ENCODE measurements around the gene AOAH. TPM values are rescaled to one million over a fixed set of nuclear protein-coding genes. Genes with fewer than 3 reads are reported as not detected.
"Not testable (repeated sequence)": the region's sequence is repeated elsewhere in the genome, so short reads cannot be mapped to it uniquely, and the experiment has no call there.

The AOAH gene
- total RNA-seq, 2 donors from 2014 or later, result 5.2 to 6.0 TPM

DNA sequence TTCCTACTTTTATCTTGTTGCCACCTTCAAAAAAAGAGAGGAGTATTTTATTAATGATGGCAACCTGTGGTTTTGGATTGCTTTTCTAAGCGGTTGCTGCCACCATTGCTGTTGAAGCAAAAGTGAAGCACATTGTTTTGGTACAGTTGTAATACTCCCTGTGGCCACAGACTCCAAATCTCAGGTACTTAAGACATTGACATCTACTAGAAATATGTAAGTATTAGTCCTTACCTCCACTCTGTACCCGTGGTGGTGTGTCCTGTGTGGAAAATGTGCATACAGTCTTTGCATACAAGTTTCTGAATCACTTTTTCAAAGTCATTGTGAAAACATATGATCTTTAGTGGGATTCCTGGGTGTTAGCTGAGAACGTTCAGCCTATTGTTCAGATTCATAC lies 248.9 kb downstream of the AOAH start:
- ATAC-seq, result peak; percentile 69 to 91
- peaks cover 11 to 13% of the 10 kb centered on the region in 2 donors for H3K36me3 Mint-ChIP-seq
- H3K9me3 Mint-ChIP-seq, result peaks cover 6 to 8% of the 10 kb centered on the region in 2 donors
- H3K27ac Mint-ChIP-seq, result peak overlapping the region in 1 of 2 donors; percentile 33
- peak in 1 of 2 donors; percentile 14 for DNase-seq (ENCODE audit: low spot score in 2 of 2)

DNA sequence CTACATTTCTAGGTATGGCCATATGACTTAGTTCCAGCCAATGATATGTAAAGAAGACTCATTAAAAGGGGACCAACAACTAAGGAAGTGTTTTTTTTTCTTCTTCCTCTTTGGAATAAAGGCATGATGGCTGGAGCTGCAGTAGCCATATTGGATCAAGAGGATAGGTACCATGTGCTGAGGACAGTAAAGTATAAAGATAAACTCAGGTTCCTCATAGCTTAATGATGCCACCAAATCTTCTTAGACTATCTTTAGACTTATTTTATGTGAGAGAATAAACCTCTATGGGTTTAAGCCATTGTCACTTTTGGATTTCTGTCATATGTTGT lies 249.3 kb downstream of the AOAH start:
- ATAC-seq (no peak), DNase-seq (ENCODE audit: low spot score in 2 of 2) (no peak)
- Mint-ChIP-seq H3K9me3 (peaks cover 3 to 4% of the 10 kb centered on the region in 2 donors), H3K36me3 (peaks cover 9 to 10% of the 10 kb centered on the region in 2 donors), H3K27ac (peak overlapping the region in 1 of 2 donors; percentile 33)

GRCh38 chr7:36474283-36475010 lies 249.8 kb downstream of the AOAH start:
- peak; percentile 51 to 84 for ATAC-seq
- peak overlapping the region in 1 of 2 donors; percentile 33 for H3K27ac Mint-ChIP-seq
- DNase-seq (ENCODE audit: low spot score in 2 of 2), result no peak
- no peaks in the 10 kb centered on the region for H3K9me3 Mint-ChIP-seq
- peaks cover 4 to 7% of the 10 kb centered on the region in 2 donors for H3K36me3 Mint-ChIP-seq

GRCh38 chr7:36473454-36474282 lies 250.6 kb downstream of the AOAH start:
- Mint-ChIP-seq H3K9me3 (no peaks in the 10 kb centered on the region), H3K27ac (no peak overlapping the region), H3K36me3 (peaks cover 0 to 5% of the 10 kb centered on the region in 2 donors)
- DNase-seq (ENCODE audit: low spot score in 2 of 2), result peak in 1 of 2 donors; percentile 46
- ATAC-seq, result peak; percentile 20 to 26

- DNase-seq (ENCODE audit: low spot score in 2 of 2) (no peak), ATAC-seq (no peak)
- H3K36me3 Mint-ChIP-seq, result peaks cover 0 to 5% of the 10 kb centered on the region in 2 donors
- H3K27ac Mint-ChIP-seq, result no peak overlapping the region
- no peaks in the 10 kb centered on the region for H3K9me3 Mint-ChIP-seq
Observed at GRCh38 chr7:36472141-36472729, 252.1 kb downstream of the AOAH start.

DNA sequence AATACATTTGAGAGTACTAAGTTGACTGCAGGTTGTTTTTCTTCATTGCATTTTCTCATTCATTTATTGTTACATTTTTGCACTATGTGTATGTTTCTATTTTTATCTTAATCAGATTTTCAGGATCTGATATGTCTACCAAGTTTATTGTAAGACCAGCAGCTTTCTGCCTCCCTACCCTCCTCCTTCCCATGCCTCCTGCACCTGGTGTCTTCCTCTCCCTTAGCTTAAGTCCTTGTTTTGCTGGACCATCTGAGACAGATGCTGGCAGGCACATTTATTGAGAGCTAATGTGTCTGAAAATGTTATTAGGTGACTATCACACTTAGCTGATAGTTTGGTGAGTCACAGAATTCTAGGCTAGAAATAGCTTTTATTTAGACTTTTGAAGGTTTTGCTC lies 255.1 kb downstream of the AOAH start:
- Mint-ChIP-seq H3K9me3 (no peaks in the 10 kb centered on the region), H3K27ac (no peak overlapping the region), H3K36me3 (peaks cover 0 to 5% of the 10 kb centered on the region in 2 donors)
- no peak for DNase-seq (ENCODE audit: low spot score in 2 of 2)
- no peak for ATAC-seq

- no peak for ATAC-seq
- Mint-ChIP-seq H3K27ac (no peak overlapping the region), H3K36me3 (peaks cover 0 to 5% of the 10 kb centered on the region in 2 donors), H3K9me3 (no peaks in the 10 kb centered on the region)
- no peak for DNase-seq (ENCODE audit: low spot score in 2 of 2)
Observed at GRCh38 chr7:36468370-36469101, 255.8 kb downstream of the AOAH start.

DNA sequence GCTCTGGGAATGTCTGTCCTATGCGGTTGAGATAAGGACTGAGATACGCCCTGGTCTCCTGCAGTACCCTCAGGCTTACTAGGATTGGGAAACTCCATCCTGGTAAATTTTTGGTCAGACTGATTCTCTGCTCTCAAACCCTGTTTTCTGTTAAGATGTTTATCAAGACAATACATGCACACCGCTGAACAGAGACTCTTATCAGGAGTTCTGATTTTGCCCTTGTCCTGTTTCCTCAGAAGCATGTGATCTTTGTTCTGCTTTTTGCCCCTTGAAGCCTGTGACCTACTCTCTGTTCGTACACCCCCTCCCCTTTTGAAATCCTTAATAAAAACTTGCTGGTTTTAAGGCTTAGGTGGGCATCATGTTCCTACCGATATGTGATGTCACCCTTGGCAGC lies 258.3 kb downstream of the AOAH start:
- H3K36me3 Mint-ChIP-seq; ATAC-seq; H3K27ac Mint-ChIP-seq; H3K9me3 Mint-ChIP-seq; DNase-seq (ENCODE audit: low spot score in 2 of 2): not testable (repeated sequence)

GRCh38 chr7:36464271-36464670 lies 260.0 kb downstream of the AOAH start:
- H3K9me3 Mint-ChIP-seq, result no peaks in the 10 kb centered on the region
- H3K36me3 Mint-ChIP-seq, result no peaks in the 10 kb centered on the region
- DNase-seq (ENCODE audit: low spot score in 2 of 2) (no peak), ATAC-seq (no peak)
- H3K27ac Mint-ChIP-seq, result no peak overlapping the region
